GM12878 (cell line): Measurements from ENCODE around the gene PLXNA2. TPM values are rescaled to one million over a fixed set of nuclear protein-coding genes. Genes with fewer than 3 reads are reported as not detected.

ENCODE experiments used
- RAD21 ChIP-seq: IDR thresholded peaks from 2 replicates; pipeline ENCODE4 v1.6.1; 2011; ENCODE audit warnings: mild to moderate bottlenecking, low read depth, low read length, moderate library complexity; ENCODE audit not compliant: insufficient read depth
- RB1 ChIP-seq: fragments of 450-650 bp; formaldehyde crosslinking; IDR thresholded peaks from 2 replicates; pipeline ENCODE4 v1.6.1; 2017; ENCODE audit warnings: mild to moderate bottlenecking, borderline replicate concordance
- SUZ12 ChIP-seq: fragments of 200-600 bp; sonication (generic); IDR thresholded peaks from one replicate; pipeline ENCODE4 v1.6.1; 2018; ENCODE audit warnings: antibody characterized with exemption, mild to moderate bottlenecking; ENCODE audit not compliant: unreplicated experiment
- polyA plus RNA-seq, 11 experiments: library from polyadenylated mRNA; depleted of rRNA in 4 of 11; unstranded in 6 of 11; stranded (reverse) in 5 of 11; fragments of >200 nt; fragmentation: Nextera tagmentation in 4 of 11; fragmentation: Illumina TruSeq in 1 of 11; extraction: Ambion mirVana in 4 of 11; extraction: Trizol in 1 of 11; gene quantifications; 1 replicate in 1 of 11; 2 replicates in 10 of 11; pipeline versions ENCODE4 v1.2.1 to v1.2.3, GENCODE V29; 2011 to 2016; ENCODE audit warnings: inconsistent platforms in 2 of 11, missing spikeins in 2 of 11, low read depth in 1 of 11
- total RNA-seq, 4 experiments: library from RNA; depleted of rRNA in 3 of 4; stranded (reverse); fragments of >200 nt in 3 of 4; fragmentation: Illumina TruSeq in 1 of 4; extraction: Trizol in 1 of 4; gene quantifications; 2 replicates each; pipeline versions ENCODE4 v1.2.1 to v1.2.3, GENCODE V29; 2013 to 2021
- TF ChIP-seq, protein P1 (sequence below): fragments of 450-650 bp; IDR thresholded peaks from 2 replicates; pipeline ENCODE4 v1.6.1; 2018; ENCODE audit warnings: borderline replicate concordance, mild to moderate bottlenecking; ENCODE audit not compliant: partially characterized antibody
- TF ChIP-seq, protein P2 (sequence below): fragments of 450-650 bp; formaldehyde crosslinking; IDR thresholded peaks from 2 replicates; pipeline ENCODE4 v1.4.0; 2020; ENCODE audit warnings: mild to moderate bottlenecking, moderate library complexity

PLXNA2 gene
- total and polyA plus RNA-seq, 10 of the 15 experiments (the other 5 are each of a cell fraction or from before 2014, with no cell fraction given) = under 0.01 to 0.08 (median 0.07) TPM; not detected in 4

- no peak for TF ChIP-seq RB1
- TF ChIP-seq SUZ12 = no peak
- TF ChIP-seq, protein P1, sequence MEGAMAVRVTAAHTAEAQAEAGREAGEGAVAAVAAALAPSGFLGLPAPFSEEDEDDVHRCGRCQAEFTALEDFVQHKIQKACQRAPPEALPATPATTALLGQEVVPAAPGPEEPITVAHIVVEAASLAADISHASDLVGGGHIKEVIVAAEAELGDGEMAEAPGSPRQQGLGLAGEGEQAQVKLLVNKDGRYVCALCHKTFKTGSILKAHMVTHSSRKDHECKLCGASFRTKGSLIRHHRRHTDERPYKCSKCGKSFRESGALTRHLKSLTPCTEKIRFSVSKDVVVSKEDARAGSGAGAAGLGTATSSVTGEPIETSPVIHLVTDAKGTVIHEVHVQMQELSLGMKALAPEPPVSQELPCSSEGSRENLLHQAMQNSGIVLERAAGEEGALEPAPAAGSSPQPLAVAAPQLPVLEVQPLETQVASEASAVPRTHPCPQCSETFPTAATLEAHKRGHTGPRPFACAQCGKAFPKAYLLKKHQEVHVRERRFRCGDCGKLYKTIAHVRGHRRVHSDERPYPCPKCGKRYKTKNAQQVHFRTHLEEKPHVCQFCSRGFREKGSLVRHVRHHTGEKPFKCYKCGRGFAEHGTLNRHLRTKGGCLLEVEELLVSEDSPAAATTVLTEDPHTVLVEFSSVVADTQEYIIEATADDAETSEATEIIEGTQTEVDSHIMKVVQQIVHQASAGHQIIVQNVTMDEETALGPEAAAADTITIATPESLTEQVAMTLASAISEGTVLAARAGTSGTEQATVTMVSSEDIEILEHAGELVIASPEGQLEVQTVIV = no peak
- TF ChIP-seq, protein P2, sequence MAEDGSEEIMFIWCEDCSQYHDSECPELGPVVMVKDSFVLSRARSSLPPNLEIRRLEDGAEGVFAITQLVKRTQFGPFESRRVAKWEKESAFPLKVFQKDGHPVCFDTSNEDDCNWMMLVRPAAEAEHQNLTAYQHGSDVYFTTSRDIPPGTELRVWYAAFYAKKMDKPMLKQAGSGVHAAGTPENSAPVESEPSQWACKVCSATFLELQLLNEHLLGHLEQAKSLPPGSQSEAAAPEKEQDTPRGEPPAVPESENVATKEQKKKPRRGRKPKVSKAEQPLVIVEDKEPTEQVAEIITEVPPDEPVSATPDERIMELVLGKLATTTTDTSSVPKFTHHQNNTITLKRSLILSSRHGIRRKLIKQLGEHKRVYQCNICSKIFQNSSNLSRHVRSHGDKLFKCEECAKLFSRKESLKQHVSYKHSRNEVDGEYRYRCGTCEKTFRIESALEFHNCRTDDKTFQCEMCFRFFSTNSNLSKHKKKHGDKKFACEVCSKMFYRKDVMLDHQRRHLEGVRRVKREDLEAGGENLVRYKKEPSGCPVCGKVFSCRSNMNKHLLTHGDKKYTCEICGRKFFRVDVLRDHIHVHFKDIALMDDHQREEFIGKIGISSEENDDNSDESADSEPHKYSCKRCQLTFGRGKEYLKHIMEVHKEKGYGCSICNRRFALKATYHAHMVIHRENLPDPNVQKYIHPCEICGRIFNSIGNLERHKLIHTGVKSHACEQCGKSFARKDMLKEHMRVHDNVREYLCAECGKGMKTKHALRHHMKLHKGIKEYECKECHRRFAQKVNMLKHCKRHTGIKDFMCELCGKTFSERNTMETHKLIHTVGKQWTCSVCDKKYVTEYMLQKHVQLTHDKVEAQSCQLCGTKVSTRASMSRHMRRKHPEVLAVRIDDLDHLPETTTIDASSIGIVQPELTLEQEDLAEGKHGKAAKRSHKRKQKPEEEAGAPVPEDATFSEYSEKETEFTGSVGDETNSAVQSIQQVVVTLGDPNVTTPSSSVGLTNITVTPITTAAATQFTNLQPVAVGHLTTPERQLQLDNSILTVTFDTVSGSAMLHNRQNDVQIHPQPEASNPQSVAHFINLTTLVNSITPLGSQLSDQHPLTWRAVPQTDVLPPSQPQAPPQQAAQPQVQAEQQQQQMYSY = no peak
- no peak for TF ChIP-seq RAD21
- TF ChIP-seq, all 136 proteins: peak for 0
These were observed 196.7 kb downstream of the PLXNA2 start (continued) for GRCh38 chr1:208047476-208047934.
